GM20431 (cell line): ENCODE data around the gene CYTH3.
"Not testable (repeated sequence)": the region's sequence is repeated elsewhere in the genome, so short reads cannot be mapped to it uniquely, and the experiment has no call there.

Experiments
- in situ Hi-C: fragments of 300-500 bp; cut with MseI, MboI; formaldehyde crosslinking; loops from one replicate; pipeline ENCODE4 v1.15.0; 2020; ENCODE audit warnings: low sequenced_read_pairs; ENCODE audit not compliant: unreplicated experiment

The CYTH3 gene

GRCh38 chr7:6158424-6159096 lies 113.9 kb downstream of the CYTH3 start:
- in situ Hi-C loops = no loop called here

GRCh38 chr7:6157685-6158423 lies 114.6 kb downstream of the CYTH3 start:
- in situ Hi-C loops = no loop called here

- in situ Hi-C loops = no loop called here
These were observed 115.7 kb downstream of the CYTH3 start for GRCh38 chr7:6156734-6157133.

- in situ Hi-C loops = no loop called here
These were observed 116.8 kb downstream of the CYTH3 start for GRCh38 chr7:6155596-6155995.

- in situ Hi-C loops = no loop called here
These were observed 117.7 kb downstream of the CYTH3 start for GRCh38 chr7:6154542-6155404.

GRCh38 chr7:6153646-6154541 lies 118.5 kb downstream of the CYTH3 start:
- in situ Hi-C loops = no loop called here

GRCh38 chr7:6151994-6152735 lies 120.3 kb downstream of the CYTH3 start:
- in situ Hi-C loops = no loop called here

GRCh38 chr7:6151527-6151926 lies 120.9 kb downstream of the CYTH3 start:
- in situ Hi-C loops = not testable (repeated sequence)

GRCh38 chr7:6149996-6150395 lies 122.4 kb downstream of the CYTH3 start:
- in situ Hi-C loops = no loop called here

GRCh38 chr7:6148724-6149360 lies 123.6 kb downstream of the CYTH3 start:
- in situ Hi-C loops = no loop called here

GRCh38 chr7:6147627-6148026 lies 124.8 kb downstream of the CYTH3 start:
- in situ Hi-C loops = no loop called here

GRCh38 chr7:6146666-6147065 lies 125.8 kb downstream of the CYTH3 start:
- in situ Hi-C loops = no loop called here

GRCh38 chr7:6143997-6144396 lies 128.4 kb downstream of the CYTH3 start:
- in situ Hi-C loops = no loop called here

GRCh38 chr7:6142871-6143380 lies 129.5 kb downstream of the CYTH3 start:
- in situ Hi-C loops = no loop called here

- in situ Hi-C loops = no loop called here
These were observed 133.0 kb downstream of the CYTH3 start for GRCh38 chr7:6139189-6139996.

- in situ Hi-C loops = no loop called here
These were observed 135.9 kb downstream of the CYTH3 start for GRCh38 chr7:6136475-6136874.

- in situ Hi-C loops = no loop called here
These were observed 139.2 kb downstream of the CYTH3 start for GRCh38 chr7:6133249-6133648.
